T follicular helper cell (primary cell): ENCODE results near the gene GMEB2.

Experiments
- DNase-seq: peaks from one replicate; pipeline ENCODE4 v3.0.0-alpha.2; 2020; ENCODE audit warnings: low read depth

Gene GMEB2

GRCh38 chr20:63544958-63545516 is 81.9 kb downstream of the GMEB2 start:
- DNase-seq, result no peak

DNA sequence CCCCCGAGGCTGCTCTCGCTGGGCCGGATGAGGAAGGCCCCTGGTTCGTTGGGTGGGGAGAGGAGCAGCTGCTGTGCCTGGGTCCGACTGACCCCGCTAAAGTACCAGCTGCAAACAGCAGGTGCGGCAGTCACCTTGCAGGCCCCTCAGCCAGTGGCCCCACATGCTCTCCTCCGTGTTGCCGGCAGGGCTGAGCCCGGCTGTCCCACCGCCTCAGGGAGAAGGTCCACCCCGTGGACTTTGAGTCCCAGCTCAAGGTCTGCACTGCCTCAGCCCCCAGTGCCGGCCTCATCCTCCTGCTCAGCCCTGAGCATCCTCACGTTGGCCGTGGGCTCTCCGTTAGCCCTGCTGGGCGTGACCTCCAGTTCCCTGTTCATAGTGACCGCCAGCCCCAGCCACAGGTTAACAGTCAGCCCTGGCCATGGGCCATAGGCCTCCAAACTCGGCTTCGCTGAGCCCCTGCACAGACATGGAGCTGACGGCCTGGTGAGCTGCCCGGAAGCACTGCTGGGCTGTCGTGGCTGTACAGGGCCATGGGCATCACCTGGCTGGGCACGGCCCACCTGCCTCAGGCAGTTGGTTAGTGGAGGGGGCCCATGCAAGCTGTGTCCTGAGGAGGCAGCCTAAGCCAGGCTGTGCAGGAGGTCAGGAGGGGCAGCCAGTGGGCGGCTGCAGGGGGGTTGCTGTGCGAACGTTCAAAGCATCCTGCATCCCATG is 82.5 kb downstream of the GMEB2 start:
- DNase-seq, result no peak

GRCh38 chr20:63543733-63544132 is 83.2 kb downstream of the GMEB2 start:
- DNase-seq, result no peak

DNA sequence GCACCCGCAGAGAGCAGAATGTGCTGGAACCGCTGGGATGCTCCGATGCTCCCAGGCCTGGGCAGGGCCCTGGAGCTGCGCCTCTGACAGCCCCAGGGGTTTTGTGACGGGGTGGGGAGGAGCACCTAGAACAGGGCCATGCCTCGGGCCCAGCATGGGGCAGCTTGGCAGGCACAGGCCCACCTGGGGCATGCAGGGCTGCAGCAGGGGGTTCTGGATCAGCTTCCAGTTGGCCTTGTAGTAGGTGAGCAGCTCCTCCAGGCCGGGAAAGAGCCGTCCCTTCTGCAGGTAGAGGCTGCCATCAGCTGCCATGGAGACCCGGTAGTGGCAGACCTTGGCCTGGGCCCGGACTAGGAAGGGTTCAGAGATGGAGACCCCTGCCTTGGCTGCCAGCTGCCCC is 83.8 kb downstream of the GMEB2 start:
- no peak for DNase-seq

DNA sequence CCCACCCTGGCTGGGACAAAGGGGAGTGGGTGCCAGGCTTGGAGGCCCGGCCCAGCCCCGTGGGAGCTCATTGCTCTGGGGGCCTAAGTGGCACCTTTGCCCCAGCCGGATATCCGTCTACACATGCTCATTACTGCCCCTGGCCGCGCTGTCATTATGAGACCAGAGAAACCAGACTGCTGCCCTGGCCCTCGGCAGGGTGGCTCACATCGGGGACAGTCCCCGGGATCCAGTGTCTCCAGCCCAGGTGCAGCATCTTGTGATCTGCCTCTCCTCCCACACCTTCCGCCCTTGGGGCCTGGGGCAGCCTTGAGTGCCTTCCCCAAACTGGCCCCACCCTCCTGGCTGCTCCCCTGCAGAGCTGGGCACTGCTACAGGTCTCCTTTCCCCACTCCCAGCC is 84.2 kb downstream of the GMEB2 start:
- DNase-seq, result no peak

- DNase-seq, result no peak
These were observed 84.8 kb downstream of the GMEB2 start for GRCh38 chr20:63542031-63542559.

DNA sequence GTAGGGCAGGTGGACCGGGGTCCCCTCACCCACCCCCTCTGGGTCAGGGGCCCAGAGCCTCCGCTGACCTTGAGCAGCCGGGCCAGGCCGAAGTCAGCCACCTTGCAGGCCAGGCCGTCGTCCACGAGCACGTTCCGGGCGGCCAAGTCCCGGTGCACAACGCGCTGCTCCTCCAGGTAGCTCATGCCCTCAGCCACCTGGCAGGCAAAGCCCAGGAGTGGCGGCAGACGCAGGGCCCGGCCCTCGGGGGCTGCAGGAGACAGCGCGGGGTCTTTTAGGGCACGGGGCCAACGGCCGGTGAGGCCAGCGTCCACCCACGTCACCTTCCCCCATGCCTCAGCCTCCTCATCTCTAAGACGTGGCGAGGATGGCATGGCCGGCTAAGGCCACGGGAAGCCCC is 85.5 kb downstream of the GMEB2 start:
- no peak for DNase-seq

DNA sequence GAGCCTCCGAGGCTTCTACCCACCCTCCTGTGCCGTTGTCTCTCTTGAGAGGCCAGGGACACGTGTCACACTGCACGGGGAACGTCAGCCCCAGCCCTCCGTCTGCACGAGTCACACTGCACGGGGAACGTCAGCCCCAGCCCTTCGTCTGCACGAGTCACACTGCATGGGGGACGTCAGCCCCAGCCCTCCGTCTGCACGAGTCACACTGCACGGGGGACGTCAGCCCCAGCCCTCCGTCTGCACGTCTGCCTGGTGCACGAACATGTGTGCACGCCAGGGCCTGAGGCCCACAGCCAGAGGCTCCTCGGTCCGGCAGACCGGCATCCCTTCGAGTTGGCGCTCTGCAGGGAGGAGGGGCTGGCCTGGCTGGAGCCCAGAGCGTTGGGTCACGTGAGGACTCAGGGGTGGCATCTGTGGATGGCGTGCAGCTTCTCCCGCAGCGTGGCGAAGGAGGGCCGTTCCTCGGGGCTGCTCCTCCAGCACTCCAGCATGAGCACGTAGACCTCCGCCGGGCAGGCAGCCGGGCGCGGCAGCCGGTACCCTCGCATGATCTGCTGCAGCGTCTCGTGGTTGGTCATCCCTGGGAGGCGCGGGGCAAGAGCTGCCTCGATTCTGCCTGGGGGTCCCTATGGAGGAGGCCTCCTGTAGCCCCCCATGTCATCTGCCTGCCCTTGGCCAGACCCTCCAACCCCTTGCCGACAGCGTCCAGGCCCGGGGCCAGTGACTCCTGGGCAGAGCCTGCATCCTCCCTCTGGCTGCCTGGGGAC is 86.3 kb downstream of the GMEB2 start:
- DNase-seq, result no peak

DNA sequence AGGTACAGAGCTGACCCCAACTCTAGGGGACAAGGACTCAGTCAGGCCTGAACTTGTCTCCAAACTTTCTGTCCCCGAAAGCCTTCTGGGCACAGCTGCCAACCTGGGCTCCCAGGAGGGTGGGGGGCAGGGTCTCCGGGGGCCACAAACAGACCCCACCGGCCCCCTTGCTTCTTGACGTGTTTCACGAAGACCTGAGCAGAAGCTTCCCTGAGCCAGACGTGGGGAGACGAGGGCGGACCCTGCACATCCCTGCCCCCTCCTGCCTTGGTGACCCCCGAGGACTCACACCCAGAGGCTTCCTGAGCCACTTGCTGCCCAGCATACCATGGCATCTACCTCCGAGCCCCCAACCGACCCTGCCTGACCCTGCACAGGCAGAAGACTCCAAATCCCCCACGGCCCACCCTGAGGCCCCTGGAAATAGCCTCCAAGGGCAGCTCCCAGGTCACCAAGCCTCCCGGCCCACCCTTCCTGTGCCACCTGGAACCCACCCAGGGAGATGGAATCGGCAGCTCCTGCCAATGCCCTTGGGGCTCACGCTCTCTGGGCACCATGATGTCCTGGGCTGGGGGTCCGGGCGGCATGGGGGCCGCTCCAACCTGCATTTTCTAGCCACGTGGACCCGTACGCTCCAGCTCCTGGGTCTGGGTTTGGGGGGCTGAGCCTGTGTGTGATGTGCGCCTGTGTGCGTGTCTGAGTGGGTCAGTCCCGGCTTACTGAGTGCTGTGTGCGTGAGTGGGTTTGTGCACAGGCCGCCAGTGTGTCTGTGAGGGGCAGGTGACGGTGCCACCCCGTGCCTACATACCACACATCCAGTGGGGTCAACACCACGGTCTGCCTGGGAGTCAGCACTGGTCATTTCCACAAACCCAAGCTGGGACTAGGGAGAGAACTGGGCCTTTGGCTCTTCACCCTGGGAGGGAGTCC is 87.2 kb downstream of the GMEB2 start:
- DNase-seq, result no peak

GRCh38 chr20:63539092-63539430 is 87.8 kb downstream of the GMEB2 start:
- DNase-seq, result no peak

DNA sequence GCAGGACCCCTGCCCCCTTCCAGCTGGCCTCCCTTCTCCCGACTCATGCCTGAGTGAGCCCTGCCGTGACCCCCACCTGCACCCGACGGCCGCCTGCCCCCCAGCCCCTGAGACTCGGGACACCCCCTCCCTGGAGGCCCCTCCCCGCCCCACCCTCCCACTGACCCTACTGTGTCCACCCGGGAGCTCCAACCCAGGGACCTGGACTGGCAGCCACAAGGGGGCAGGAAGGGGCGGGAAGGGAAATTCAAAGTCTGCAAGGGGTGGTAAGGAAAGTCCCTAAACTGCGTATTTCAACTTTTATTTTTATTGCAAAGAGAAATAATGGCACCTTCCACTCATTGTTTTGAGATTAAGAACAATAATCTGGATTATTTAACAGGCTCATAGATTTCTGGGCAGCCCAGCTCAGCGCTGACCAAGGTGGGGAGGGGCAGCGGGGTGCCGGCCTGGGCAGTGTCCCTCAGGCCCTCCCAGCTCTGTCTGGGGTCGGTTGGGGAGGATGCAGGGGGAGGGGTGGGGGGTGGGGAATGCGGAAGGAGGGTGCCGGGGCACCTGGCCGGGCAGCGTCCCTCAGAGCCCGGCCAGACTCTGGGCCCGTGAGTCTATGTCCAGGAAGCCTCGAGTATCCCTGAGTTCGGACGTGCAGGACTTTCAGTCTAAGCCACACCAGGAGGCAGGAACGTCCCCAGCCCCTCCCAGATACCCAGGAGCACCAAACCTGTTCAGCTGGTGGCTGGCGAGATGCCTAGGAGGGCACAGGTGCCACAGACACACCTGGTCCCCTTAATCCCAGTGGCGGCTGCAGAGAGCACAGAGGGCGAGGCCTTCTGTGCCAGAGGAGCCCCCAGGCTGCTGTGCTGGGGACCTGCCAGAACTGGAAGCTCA is 88.5 kb downstream of the GMEB2 start:
- no peak for DNase-seq
